Measurements from ENCODE around the gene TEX50.
"Not testable (repeated sequence)": the region's sequence is repeated elsewhere in the genome, so short reads cannot be mapped to it uniquely, and the experiment has no call there.

The TEX50 gene

GRCh38 chr1:173666646-173667045, 31.5 kb downstream of the TEX50 start:
- DNase-seq: no peak

GRCh38 chr1:173669491-173669941, 34.4 kb downstream of the TEX50 start, which contains the start of gene ANKRD45:
Gene ANKRD45, minus strand, starts transcription at chr1:173669851. Its CDS starts 10,433 bp downstream, at chr1:173659418.
- DNase-seq: no peak

- DNase-seq: not testable (repeated sequence)
These were observed 39.4 kb downstream of the TEX50 start for GRCh38 chr1:173674496-173674895.

GRCh38 chr1:173680152-173680551, 45.0 kb downstream of the TEX50 start:
- not testable (repeated sequence) for DNase-seq

- DNase-seq: no peak
These were observed 47.0 kb downstream of the TEX50 start for GRCh38 chr1:173682184-173682583.

- DNase-seq: not testable (repeated sequence)
These were observed 48.7 kb downstream of the TEX50 start for GRCh38 chr1:173683838-173684237.

- DNase-seq: not testable (repeated sequence)
These were observed 50.0 kb downstream of the TEX50 start for GRCh38 chr1:173685121-173685520.
